IPS-18a (cell line): ENCODE measurements around the gene TNFAIP8L3.
"Not testable (repeated sequence)": the region's sequence is repeated elsewhere in the genome, so short reads cannot be mapped to it uniquely, and the experiment has no call there.

Experiments used
- H3K27ac ChIP-seq: one replicate; pipeline ENCODE4 v1.5.1; 2013; ENCODE audit warnings: low read length
- H3K27me3 ChIP-seq: one replicate; pipeline ENCODE4 v1.6.1; 2013; ENCODE audit warnings: mild to moderate bottlenecking, low read length; ENCODE audit not compliant: control insufficient read depth, insufficient read depth
- H3K36me3 ChIP-seq: one replicate; pipeline ENCODE4 v1.6.1; 2013; ENCODE audit warnings: low read depth, low read length; ENCODE audit not compliant: control insufficient read depth
- H3K4me1 ChIP-seq: one replicate; pipeline ENCODE4 v1.6.1; 2013; ENCODE audit warnings: low read depth, low read length; ENCODE audit not compliant: control insufficient read depth
- H3K4me3 ChIP-seq: one replicate; pipeline ENCODE4 v1.5.1; 2013; ENCODE audit warnings: low read length
- H3K9ac ChIP-seq: one replicate; pipeline ENCODE4 v1.6.1; 2013; ENCODE audit warnings: mild to moderate bottlenecking, low read length, moderate library complexity
- H3K9me3 ChIP-seq: one replicate; pipeline ENCODE4 v1.6.1; 2013; ENCODE audit warnings: low read depth, low read length; ENCODE audit not compliant: control insufficient read depth

TNFAIP8L3 gene

GRCh38 chr15:51094606-51095569 lies at the start of gene TNFAIP8L3:
Gene TNFAIP8L3 (minus strand): TSS chr15:51094906. CDS start chr15:51094595, 311 bp downstream.
- peak within 1 kb of the TSS; percentile 68 for H3K4me3 ChIP-seq

GRCh38 chr15:51144021-51144532 lies 49.4 kb upstream of the TNFAIP8L3 start:
- Histone ChIP-seq H3K27ac (no peak overlapping the region), H3K36me3 (no peaks in the 10 kb centered on the region), H3K9ac (no peak overlapping the region), H3K9me3 (peaks cover 5% of the 10 kb centered on the region), H3K27me3 (no peaks in the 10 kb centered on the region), H3K4me1 (no peaks in the 10 kb centered on the region), H3K4me3 (no peak overlapping the region)

More at GRCh38 chr15:51094606-51095569, at the start of gene TNFAIP8L3:
- no peaks in the 10 kb centered on the region for H3K4me1 ChIP-seq
- no peak within 1 kb of the TSS for H3K9ac ChIP-seq
- H3K36me3 ChIP-seq = no peaks in the 10 kb centered on the region
- H3K9me3 ChIP-seq = no peaks in the 10 kb centered on the region
- H3K27me3 ChIP-seq = peaks cover 67% of the 10 kb centered on the region
- H3K27ac ChIP-seq = no peak within 1 kb of the TSS

GRCh38 chr15:51140347-51140746 lies 45.6 kb upstream of the TNFAIP8L3 start:
- H3K4me3 ChIP-seq, H3K9me3 ChIP-seq, H3K27ac ChIP-seq, H3K36me3 ChIP-seq, H3K4me1 ChIP-seq, H3K27me3 ChIP-seq, H3K9ac ChIP-seq: not testable (repeated sequence)

GRCh38 chr15:51139091-51139490 lies 44.4 kb upstream of the TNFAIP8L3 start:
- H3K4me3 ChIP-seq = no peak overlapping the region
- no peaks in the 10 kb centered on the region for H3K36me3 ChIP-seq
- H3K27me3 ChIP-seq = no peaks in the 10 kb centered on the region

GRCh38 chr15:51137880-51138430 lies 43.2 kb upstream of the TNFAIP8L3 start:
- Histone ChIP-seq H3K9ac (no peak overlapping the region), H3K27ac (no peak overlapping the region), H3K9me3 (peaks cover 5% of the 10 kb centered on the region), H3K4me1 (no peaks in the 10 kb centered on the region), H3K4me3 (no peak overlapping the region), H3K36me3 (no peaks in the 10 kb centered on the region), H3K27me3 (no peaks in the 10 kb centered on the region)

More at GRCh38 chr15:51139091-51139490, 44.4 kb upstream of the TNFAIP8L3 start:
- no peak overlapping the region for H3K27ac ChIP-seq
- H3K9me3 ChIP-seq = peaks cover 5% of the 10 kb centered on the region
- H3K4me1 ChIP-seq = no peaks in the 10 kb centered on the region
- H3K9ac ChIP-seq = no peak overlapping the region

- Histone ChIP-seq H3K4me1 (no peaks in the 10 kb centered on the region), H3K4me3 (no peak overlapping the region), H3K9ac (no peak overlapping the region), H3K9me3 (peaks cover 5% of the 10 kb centered on the region), H3K36me3 (no peaks in the 10 kb centered on the region), H3K27me3 (no peaks in the 10 kb centered on the region), H3K27ac (no peak overlapping the region)
These were observed 42.3 kb upstream of the TNFAIP8L3 start for GRCh38 chr15:51137024-51137423.

- peaks cover 3% of the 10 kb centered on the region for H3K9me3 ChIP-seq
- no peak overlapping the region for H3K27ac ChIP-seq
- no peak overlapping the region for H3K4me3 ChIP-seq
- no peak overlapping the region for H3K9ac ChIP-seq
- no peaks in the 10 kb centered on the region for H3K27me3 ChIP-seq
- no peaks in the 10 kb centered on the region for H3K36me3 ChIP-seq
- no peaks in the 10 kb centered on the region for H3K4me1 ChIP-seq
These were observed 40.6 kb upstream of the TNFAIP8L3 start for GRCh38 chr15:51135276-51135675.

- H3K9ac ChIP-seq = no peak overlapping the region
- H3K4me3 ChIP-seq = no peak overlapping the region
- H3K27ac ChIP-seq = no peak overlapping the region
- H3K36me3 ChIP-seq = no peaks in the 10 kb centered on the region
- no peaks in the 10 kb centered on the region for H3K9me3 ChIP-seq
- H3K27me3 ChIP-seq = no peaks in the 10 kb centered on the region
- no peaks in the 10 kb centered on the region for H3K4me1 ChIP-seq
These were observed 39.9 kb upstream of the TNFAIP8L3 start for GRCh38 chr15:51134416-51135199.

GRCh38 chr15:51133140-51133765 lies 38.5 kb upstream of the TNFAIP8L3 start:
- no peak overlapping the region for H3K9ac ChIP-seq
- H3K4me1 ChIP-seq = no peaks in the 10 kb centered on the region
- H3K9me3 ChIP-seq = no peaks in the 10 kb centered on the region
- no peaks in the 10 kb centered on the region for H3K36me3 ChIP-seq
- H3K4me3 ChIP-seq = no peak overlapping the region
- H3K27me3 ChIP-seq = no peaks in the 10 kb centered on the region
- no peak overlapping the region for H3K27ac ChIP-seq

- H3K9ac ChIP-seq = no peak overlapping the region
- no peaks in the 10 kb centered on the region for H3K4me1 ChIP-seq
- H3K27me3 ChIP-seq = no peaks in the 10 kb centered on the region
- no peaks in the 10 kb centered on the region for H3K9me3 ChIP-seq
- no peak overlapping the region for H3K27ac ChIP-seq
- H3K4me3 ChIP-seq = no peak overlapping the region
- no peaks in the 10 kb centered on the region for H3K36me3 ChIP-seq
These were observed 37.9 kb upstream of the TNFAIP8L3 start for GRCh38 chr15:51132384-51133139.
